ENCODE measurements around the gene PAX2.
A peak's percentile ranks its signal among the peaks of the same experiment; 100 is the strongest.

PAX2 gene

GRCh38 chr10:100841528-100841927 lies 96.1 kb downstream of the PAX2 start:
- no peak for DNase-seq (ENCODE audit: low read depth in 2 of 2)

DNA sequence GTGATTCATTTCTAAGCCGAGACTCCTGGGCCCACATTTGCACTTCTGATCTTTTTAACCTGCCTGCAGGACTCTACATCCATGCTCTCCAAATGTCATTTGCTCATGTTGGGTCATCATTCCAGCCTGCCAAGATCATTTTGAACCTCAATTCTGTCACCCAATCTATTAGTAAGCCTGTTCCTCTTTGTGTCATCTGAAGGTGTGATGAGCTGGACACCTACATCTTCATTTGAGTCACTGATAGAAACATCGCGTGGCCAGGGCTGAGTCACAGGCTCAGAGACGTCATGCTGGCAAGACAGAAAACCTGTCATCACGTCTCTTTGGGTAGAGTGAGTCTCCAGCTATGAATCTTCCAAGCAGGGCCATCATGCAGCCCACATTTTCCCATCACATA lies 102.1 kb downstream of the PAX2 start:
- DNase-seq (ENCODE audit: low read depth in 2 of 2) = peak; percentile 54 to 75

GRCh38 chr10:100848770-100849169 lies 103.4 kb downstream of the PAX2 start:
- DNase-seq (ENCODE audit: low read depth in 2 of 2) = no peak

GRCh38 chr10:100858261-100858660 lies 112.9 kb downstream of the PAX2 start:
- DNase-seq (ENCODE audit: low read depth in 2 of 2) = no peak

DNA sequence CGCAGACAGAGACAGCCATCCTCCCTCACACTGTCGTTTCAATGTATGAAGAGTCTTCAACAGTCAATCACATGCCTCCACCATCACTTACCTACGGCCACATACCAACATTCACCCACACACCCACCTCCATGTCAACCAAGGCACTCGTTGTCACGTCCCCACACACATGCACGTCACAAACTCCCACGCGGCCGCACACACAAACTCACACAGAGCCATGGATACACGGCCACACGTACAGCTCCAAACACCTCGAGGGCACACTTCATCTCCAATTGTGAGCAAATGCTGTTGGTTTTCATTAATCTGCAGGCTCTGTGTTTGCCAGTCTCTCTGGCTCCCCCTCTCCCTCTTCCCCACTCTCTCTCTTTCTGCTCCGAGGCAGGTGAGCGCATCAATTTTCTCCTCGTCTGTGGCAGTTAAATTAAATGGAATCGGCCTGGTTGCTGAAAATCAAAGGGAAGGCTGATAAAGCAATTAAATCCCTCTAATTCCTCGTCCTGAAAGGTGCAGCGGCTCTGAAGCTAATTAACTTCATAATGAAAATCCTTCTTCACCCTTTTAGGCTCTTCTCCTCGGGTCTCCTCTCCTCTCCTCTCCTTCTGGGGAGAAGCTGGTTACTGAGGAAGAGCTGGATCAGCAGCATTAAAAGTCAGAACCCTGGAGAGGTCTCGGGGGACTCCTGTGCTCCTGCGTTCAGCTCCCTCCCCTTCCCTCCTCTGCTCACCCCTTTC lies 113.5 kb downstream of the PAX2 start:
- no peak for DNase-seq (ENCODE audit: low read depth in 2 of 2)

DNA sequence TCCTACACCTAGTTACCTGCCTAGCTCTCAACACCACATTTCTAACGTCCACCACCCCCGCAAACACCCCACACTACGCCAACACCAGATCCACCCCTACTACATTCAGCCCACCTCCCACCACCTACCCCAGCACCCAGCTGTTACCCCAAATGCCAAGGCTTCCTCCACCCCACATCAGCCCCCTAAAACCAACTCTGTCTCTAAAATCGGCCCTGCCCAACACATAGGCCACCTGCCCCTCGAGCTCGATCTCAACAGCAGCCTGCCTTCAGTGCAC lies 114.0 kb downstream of the PAX2 start:
- no peak for DNase-seq (ENCODE audit: low read depth in 2 of 2)

DNA sequence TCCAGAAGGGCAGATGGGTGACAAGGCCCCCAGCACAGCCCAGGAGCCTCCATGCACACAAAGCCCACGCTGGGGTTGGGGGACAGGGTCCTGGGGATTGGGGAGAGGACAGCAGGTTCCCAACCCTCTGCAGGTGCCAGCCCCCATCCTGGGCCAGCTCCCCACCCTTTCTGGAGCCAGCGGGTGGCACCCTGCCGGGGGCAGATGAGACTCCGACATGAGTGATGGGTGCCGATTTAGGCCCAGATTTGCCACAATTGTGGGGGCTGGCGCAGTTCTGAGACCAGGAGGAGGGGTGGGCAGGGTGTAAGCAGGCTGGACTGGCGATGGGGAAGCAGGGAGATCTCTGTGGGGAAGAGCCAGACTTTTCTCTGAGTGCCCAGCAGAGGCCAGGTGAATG lies 118.1 kb downstream of the PAX2 start:
- no peak for DNase-seq (ENCODE audit: low read depth in 2 of 2)

- no peak for DNase-seq (ENCODE audit: low read depth in 2 of 2)
These were observed 118.9 kb downstream of the PAX2 start for GRCh38 chr10:100864036-100864885.

- DNase-seq (ENCODE audit: low read depth in 2 of 2) = no peak
These were observed 119.6 kb downstream of the PAX2 start for GRCh38 chr10:100864978-100865377.

GRCh38 chr10:100866010-100866409 lies 120.6 kb downstream of the PAX2 start:
- no peak for DNase-seq (ENCODE audit: low read depth in 2 of 2)

GRCh38 chr10:100866575-100867098 lies 121.3 kb downstream of the PAX2 start:
- DNase-seq (ENCODE audit: low read depth in 2 of 2) = no peak

DNA sequence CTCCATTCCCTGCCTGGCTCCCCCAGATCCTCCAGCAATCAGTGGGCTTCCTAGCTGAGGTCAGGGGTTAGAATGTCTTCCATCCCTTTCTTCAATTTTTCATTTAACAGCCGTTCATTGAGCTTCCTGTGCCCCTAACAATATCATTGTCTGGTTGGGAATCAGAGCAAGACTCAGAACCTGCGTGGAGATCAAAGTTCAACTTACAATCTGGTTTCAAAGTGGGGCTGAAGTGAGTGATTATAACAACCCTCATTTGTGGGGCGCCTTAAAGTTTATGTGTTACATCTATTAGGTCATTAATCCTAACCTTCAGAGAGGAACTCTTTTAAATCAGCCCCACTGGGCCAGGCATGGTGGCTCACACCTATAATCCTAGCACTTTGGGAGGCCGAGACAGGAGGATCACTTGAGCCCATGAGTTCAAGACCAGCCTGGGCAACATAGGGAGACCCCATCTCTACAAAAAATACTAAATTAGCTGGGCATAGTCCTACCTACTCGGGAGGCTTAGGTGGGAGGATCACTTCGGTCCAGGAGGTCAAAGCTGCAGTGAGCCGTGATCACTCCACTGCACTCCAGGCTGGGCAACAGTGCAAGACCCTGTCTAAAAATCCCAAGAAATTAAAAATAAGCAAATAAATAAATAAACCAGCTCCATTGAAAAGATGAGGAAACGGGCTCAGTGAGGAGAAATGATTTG lies 122.0 kb downstream of the PAX2 start:
- no peak for DNase-seq (ENCODE audit: low read depth in 2 of 2)

- DNase-seq (ENCODE audit: low read depth in 2 of 2) = no peak
These were observed 123.0 kb downstream of the PAX2 start for GRCh38 chr10:100868382-100868781.

DNA sequence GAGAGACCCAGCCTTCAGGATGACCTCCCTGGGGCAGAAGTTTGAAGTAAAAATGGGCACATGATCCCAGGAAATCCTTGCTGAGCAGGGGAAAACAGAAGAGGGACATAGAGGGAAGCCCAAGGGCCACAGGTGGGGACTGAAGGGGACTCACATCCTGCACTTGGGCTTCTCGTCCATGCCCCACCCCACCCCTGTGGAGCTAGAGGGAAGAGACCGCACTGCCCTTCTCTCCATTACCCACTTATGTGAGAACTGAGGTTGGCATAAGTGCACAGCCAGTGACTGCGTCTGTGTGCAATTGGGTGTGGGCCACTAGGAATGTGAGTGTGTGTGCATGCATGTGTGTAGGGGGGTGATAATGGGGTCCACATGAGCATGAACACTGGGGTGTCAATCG lies 124.0 kb downstream of the PAX2 start:
- DNase-seq (ENCODE audit: low read depth in 2 of 2) = no peak

DNA sequence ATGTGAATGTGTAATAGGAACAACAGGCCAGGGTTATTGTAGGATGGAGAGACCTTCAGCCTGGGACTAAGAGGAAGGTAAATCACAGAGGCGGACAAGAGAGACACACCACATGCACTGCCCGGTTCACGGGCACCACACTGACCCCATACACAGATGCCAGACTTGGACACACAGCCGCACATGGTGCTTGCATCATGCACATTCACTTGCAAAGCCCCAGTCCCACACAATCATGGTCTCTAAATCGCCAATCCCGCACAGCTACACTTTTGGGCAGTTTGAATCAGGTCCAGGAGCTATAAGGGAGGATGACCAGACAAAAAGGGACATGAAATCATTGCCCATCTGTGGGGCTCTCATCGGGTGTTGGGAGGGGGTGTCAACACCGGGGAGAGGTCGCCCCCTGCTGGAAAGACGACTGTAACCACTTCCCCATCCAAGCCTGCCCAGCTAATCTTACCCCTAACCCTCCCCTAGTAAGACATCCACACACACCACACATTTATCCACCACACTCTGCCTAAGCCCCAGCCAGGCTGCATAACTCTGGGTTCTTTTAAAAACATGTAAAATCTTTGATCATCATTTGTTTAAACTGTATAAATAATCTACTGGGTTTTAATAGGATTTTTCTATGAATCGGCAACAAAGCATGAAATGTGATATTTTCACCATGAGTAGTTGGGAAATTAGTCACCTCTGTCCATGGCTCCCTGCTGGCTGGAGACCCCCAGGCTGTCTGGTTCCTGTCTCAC lies 126.8 kb downstream of the PAX2 start:
- peak; percentile 68 to 77 for DNase-seq (ENCODE audit: low read depth in 2 of 2)

DNA sequence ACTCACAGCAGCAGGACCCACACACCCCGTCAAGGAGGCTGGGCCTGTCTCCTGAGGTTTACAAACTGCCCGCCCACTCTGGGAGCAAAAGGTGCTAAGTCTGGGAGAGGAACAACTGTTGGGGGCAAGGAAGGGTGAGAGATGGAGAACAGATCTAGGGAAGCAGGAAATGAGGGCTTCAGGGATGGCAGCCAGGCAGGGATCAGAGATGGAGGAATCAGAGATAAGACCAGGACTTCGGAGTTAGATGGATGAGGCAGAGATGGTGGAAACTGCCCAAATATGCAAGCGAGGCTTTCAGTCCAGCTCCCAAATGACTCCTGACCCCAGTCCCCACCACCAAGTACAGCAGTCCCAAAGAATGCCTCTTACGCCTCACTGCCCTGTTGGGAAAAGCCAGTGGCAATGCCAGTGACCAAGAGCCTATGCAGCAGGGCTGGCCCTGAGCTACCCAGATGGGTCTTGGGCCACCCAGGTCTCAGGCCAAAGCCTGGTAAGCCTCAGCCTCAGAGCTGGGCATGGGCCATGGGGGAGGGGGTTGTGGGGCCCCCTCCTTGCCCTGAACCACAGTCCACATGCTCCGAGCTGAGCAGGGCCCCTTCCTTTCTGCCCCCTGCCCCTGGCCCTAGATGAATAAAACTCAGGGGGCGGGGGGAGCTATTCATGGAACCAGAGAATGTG lies 127.9 kb downstream of the PAX2 start:
- no peak for DNase-seq (ENCODE audit: low read depth in 2 of 2)

- DNase-seq (ENCODE audit: low read depth in 2 of 2) = no peak
These were observed 128.5 kb downstream of the PAX2 start for GRCh38 chr10:100873827-100874326.

GRCh38 chr10:100874702-100875483 lies 129.5 kb downstream of the PAX2 start:
- no peak for DNase-seq (ENCODE audit: low read depth in 2 of 2)

DNA sequence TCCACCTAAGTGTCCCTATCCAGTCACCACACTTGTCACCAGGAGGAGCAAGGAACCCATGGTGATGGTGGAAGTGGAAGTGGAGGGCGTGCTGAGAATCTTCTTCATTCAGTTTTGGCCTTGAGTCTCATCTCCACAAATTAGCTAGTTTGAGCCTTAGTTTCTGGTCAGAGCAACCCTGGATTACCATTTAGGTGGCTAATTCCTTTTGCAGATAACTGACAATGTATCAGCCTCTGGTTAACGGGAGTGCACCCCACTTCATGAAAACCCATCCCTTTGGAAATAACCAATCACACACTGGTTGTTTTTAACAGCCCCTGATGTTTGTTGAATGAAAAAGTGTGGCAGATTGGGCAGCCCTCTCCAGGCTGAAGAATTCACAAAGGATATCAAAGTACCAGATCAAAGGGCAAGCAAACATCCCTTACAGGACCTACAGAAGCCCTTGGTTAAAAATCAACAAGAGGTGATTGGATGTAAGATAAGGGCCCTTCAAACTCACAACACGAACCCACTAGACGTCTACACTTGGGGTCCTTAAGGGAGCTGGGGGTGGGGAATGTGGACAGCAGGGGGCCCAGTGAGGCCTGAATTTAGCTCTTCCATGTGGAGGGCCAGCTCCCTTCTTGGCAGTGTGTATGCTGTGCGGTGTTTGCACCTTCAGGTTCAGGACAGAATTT lies 130.2 kb downstream of the PAX2 start:
- no peak for DNase-seq (ENCODE audit: low read depth in 2 of 2)

Data from stimulated activated CD4-positive, alpha-beta T cell treated with anti-CD3 and anti-CD28 coated beads, Interleukin-4, amount 100 ng/mL, for 48 hours (primary cell).